Right lobe of liver (tissue), 6 donors: ENCODE data around the gene ABCF2. TPM values are rescaled to one million over a fixed set of nuclear protein-coding genes. Genes with fewer than 3 reads are reported as not detected.

Experiments
- ATAC-seq, 4 donors: fragments of 200-7000 bp; cut with Tn5 transposase; one replicate each; pipeline ENCODE4 v1.9.1; 2020; ENCODE audit warnings: mild to moderate bottlenecking in 4 of 4, moderate library complexity in 4 of 4
- DNase-seq, 3 donors: peaks; one replicate each; pipeline ENCODE4 v3.0.0-alpha.2; 2020
- H3K27ac ChIP-seq, 3 donors: fragments of 200-600 bp; one replicate each; pipeline ENCODE4 v1.8.0; 2022
- H3K27me3 ChIP-seq, 2 donors: fragments of 200-600 bp; one replicate each; pipeline ENCODE4 v1.8.0; 2022
- H3K36me3 ChIP-seq, 4 donors: fragments of 200-600 bp; sonication (generic) in 1 of 4; one replicate each; pipeline versions ENCODE4 v1.5.1 to v1.8.0; 2017 to 2022; ENCODE audit warnings: control low read depth in 1 of 4
- H3K4me1 ChIP-seq, 4 donors: fragments of 200-600 bp; sonication (generic) in 1 of 4; one replicate each; pipeline versions ENCODE4 v1.5.1 to v1.8.0; 2017 to 2022; ENCODE audit warnings: control low read depth in 1 of 4
- H3K4me3 ChIP-seq, 3 donors: fragments of 200-600 bp; one replicate each; pipeline ENCODE4 v1.8.0; 2022
- H3K9me3 ChIP-seq, 4 donors: fragments of 200-600 bp; sonication (generic) in 1 of 4; one replicate each; pipeline versions ENCODE4 v1.5.1 to v1.8.0; 2017 to 2022; ENCODE audit warnings: control low read depth in 1 of 4
- POLR2A ChIP-seq: fragments of 450-650 bp; IDR thresholded peaks from one replicate; pipeline ENCODE4 v1.6.1; 2017; ENCODE audit warnings: antibody characterized with exemption, mild to moderate bottlenecking
- WGBS: methylation state at CpG from one replicate; pipeline ENCODE4 v1.1.6; 2018; ENCODE audit warnings: low coverage, low lambda C conversion rate; ENCODE audit not compliant: insufficient coverage; ENCODE audit errors: missing lambda C conversion rate; 5-methylcytosine and 5-hydroxymethylcytosine counted together
- intact Hi-C, 2 donors: fragments of 100-400 bp; cut with DNase I; formaldehyde crosslinking; loops; one replicate each; pipeline versions ENCODE4 v1.11.2 to v1.14.1; 2022
- total RNA-seq, 6 experiments: library from RNA; depleted of rRNA in 2 of 6; stranded (reverse); fragments of >200 nt in 2 of 6; fragmentation: NEBNext Ultra II Directional in 3 of 6; extraction: Animal tissue kit (Norgen Biotek cat#: 25700) in 3 of 6; gene quantifications; one replicate each; pipeline versions ENCODE4 v1.1.0 to v1.2.4, GENCODE V29; 2016 to 2023
- TF ChIP-seq, protein P1 (sequence below), 4 donors: fragments of 200-600 bp in 3 of 4; fragments of 450-650 bp in 1 of 4; IDR thresholded peaks; one replicate each; pipeline versions ENCODE4 v1.5.1 to v1.8.0; 2016 to 2022; ENCODE audit warnings: antibody characterized with exemption in 4 of 4, mild to moderate bottlenecking in 2 of 4
- donor health status: DM: no; HTN: yes; CAD: no.
- donor health status: DM: no; HTN: no; CAD: no.
- donor health status: DM: no; HTN: no; CAD: no.
- donor health status: DM: no; HTN: yes; CAD: no.
- donor health status: DM: no; HTN: yes; CAD: no.

ABCF2 gene
- total RNA-seq, 6 experiments from 2014 or later, result 7.3 to 22.3 (median 11.4) TPM

DNA sequence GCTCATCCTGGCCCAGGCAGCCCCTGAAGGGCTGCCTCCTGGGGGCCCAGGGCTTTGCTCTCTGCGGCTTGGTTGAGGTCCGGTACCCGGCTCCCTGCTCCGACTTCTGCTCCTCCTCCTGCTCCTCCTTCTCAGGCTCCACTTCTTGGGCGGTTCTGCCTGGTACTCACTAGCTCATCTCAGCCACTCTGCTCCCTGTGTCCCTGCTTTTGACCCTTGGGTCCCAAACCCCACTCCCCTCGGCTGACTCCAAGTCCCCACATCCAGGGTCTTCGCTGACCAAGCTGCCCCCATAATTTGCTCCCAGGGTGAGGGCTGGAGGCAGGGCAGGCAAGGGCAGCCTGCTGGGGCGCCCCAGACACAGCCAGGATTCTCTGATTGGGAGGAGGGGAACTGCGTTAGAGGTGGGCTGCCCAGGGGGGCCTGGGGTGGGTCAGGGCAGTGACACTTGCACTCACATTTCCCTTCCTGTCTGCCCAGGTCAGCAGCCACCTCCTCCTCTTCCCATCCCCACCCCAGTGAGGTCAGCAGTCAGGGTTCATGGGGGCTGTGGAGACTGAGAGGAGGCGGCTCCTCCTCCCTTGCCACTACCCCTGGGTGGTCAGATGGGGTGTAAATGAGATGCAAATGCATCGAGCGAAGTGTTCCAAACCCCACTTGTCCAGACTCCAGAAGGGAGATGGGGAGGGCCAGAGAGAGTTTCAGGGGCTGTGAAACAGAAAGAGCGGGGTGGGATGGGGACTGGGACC is 19.3 kb upstream of the ABCF2 start:
- H3K4me3 ChIP-seq, result no peak overlapping the region

DNA sequence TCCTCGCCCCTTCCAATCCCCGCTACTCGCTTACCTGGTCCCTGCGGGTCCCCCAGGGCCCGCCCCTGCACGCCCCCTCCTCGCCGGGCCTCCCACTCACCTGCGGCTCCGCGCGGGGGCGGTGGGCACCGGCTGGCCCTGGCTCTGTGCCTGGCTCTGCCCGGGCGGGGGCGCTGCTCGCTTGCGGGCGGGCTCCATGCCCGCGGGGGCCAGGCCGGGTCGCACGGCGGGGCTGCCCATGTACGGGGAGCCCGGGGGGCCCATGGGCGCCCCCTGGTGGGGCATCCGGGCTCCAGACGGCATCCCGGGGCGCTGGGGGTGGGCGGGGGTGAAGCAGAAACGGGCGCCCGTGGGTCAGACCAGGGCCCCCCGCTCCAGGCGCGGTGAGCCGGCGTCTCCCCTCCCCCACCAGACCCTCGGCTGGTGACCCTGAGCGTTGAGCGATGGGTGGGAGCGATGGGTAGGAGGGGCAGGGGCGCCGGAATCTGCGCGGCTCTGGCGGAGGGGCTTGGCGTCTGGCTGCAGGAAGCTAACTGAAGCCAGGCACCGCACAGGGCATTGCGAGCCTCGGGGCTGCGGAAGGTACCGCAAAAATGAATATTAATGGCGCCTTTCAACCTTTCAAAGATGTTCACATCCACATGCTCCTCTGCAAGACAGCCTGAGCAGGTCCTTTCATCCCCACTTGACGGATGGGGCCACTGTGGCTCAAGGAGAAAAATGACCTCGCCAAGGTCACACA is 18.5 kb upstream of the ABCF2 start:
- 15% methylated on average over 6 of the region's 60 CpGs for WGBS
- no peak overlapping the region for H3K27ac ChIP-seq
- no peaks in the 10 kb centered on the region for H3K9me3 ChIP-seq
- H3K4me3 ChIP-seq, result no peak overlapping the region
- ATAC-seq (peak; percentile 7 to 25 (median 18)), DNase-seq (peak in 1 of 3 donors; percentile 52)
- no peaks in the 10 kb centered on the region for H3K36me3 ChIP-seq
- H3K27me3 ChIP-seq, result peaks cover 0 to 8% of the 10 kb centered on the region in 2 donors
- TF ChIP-seq POLR2A, result no peak
- TF ChIP-seq, protein P1, sequence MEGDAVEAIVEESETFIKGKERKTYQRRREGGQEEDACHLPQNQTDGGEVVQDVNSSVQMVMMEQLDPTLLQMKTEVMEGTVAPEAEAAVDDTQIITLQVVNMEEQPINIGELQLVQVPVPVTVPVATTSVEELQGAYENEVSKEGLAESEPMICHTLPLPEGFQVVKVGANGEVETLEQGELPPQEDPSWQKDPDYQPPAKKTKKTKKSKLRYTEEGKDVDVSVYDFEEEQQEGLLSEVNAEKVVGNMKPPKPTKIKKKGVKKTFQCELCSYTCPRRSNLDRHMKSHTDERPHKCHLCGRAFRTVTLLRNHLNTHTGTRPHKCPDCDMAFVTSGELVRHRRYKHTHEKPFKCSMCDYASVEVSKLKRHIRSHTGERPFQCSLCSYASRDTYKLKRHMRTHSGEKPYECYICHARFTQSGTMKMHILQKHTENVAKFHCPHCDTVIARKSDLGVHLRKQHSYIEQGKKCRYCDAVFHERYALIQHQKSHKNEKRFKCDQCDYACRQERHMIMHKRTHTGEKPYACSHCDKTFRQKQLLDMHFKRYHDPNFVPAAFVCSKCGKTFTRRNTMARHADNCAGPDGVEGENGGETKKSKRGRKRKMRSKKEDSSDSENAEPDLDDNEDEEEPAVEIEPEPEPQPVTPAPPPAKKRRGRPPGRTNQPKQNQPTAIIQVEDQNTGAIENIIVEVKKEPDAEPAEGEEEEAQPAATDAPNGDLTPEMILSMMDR (IDR thresholded peaks at IDR 0.05), result peak; percentile 29 to 61 (median 51)
- intact Hi-C loops, result no loop called here
- peaks cover 0 to 22% (median 0%) of the 10 kb centered on the region in 4 donors for H3K4me1 ChIP-seq

More for the DNA sequence above, 19.3 kb upstream of the ABCF2 start:
- Histone ChIP-seq H3K27ac (no peak overlapping the region), H3K36me3 (no peaks in the 10 kb centered on the region), H3K27me3 (peaks cover 0 to 8% of the 10 kb centered on the region in 2 donors), H3K9me3 (no peaks in the 10 kb centered on the region), H3K4me1 (peaks cover 0 to 22% (median 0%) of the 10 kb centered on the region in 4 donors)
- ATAC-seq (no peak), DNase-seq (peak in 1 of 3 donors; percentile 45)
- intact Hi-C loops, result no loop called here
- TF ChIP-seq POLR2A, result no peak
- TF ChIP-seq, protein P1 (IDR thresholded peaks at IDR 0.05), result no peak
- 50% methylated on average over 4 of the region's 13 CpGs for WGBS

DNA sequence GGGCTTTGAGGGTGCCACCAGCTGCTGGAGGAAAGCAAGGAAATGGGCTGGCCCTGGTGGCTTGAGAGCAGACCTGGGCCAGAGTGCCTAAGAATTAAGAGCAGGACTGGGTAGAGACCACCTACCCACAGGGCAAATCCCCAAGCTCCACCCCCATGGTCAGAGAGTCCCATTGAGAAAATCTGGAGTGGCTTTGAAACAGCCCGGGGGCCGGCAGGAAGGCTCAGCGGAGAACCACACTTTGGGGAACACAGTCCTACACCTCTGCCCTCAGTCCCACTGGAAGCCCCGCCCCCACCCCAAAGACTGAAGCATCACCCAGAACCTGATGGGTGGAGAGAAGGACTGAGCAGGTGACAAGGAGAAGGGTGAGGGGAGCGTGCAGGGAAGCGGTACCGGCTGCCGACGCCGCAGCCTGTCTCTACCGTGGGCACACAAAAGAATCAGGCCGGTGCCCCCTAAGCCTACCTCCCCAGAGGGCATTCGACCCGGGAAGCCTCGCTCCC is 17.9 kb upstream of the ABCF2 start:
- Histone ChIP-seq H3K9me3 (no peaks in the 10 kb centered on the region), H3K27ac (no peak overlapping the region), H3K4me3 (no peak overlapping the region), H3K36me3 (no peaks in the 10 kb centered on the region), H3K27me3 (peaks cover 0 to 8% of the 10 kb centered on the region in 2 donors), H3K4me1 (peaks cover 0 to 22% (median 0%) of the 10 kb centered on the region in 4 donors)
- ATAC-seq, result no peak
- intact Hi-C loops, result no loop called here
- TF ChIP-seq POLR2A, result no peak
- TF ChIP-seq, protein P1 (IDR thresholded peaks at IDR 0.05), result no peak
- peak in 1 of 3 donors; percentile 33 for DNase-seq
- no CpG with 5 or more reads among the region's 15 CpGs for WGBS

DNA sequence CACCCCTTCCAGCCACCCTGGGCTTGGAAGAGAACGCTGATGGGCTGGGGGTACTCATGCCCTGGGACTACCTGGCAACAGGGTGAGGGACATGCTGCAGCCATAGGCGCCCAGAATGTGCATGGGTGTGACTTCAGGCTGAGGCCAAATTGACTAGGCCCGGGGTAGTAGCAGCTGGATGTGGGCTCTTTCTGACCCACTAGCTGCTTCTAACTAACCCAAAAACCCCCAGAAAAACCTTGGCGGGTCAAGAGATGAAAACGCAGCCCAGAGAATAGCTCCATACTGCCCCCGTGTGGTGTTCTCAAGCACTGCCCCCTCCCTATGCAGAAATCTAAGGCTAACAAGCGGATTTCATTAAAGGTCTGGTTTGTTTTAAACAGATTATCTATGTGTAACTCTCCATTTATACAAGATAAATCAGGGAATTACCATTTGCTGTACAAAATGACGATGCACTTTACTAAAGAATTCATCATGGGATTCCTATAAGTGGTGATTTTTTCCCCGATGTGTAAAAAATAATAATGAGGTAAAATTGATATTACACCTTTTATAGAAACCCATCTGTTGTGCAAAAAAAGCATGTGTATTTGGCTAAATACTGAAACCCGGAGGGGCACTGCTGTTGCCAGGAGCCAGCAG is 17.3 kb upstream of the ABCF2 start:
- WGBS, result 13% methylated on average over 7 of the region's 10 CpGs
- ATAC-seq, result peak; percentile 9 to 55 (median 44)
- Histone ChIP-seq H3K27me3 (peaks cover 0 to 8% of the 10 kb centered on the region in 2 donors), H3K9me3 (no peaks in the 10 kb centered on the region), H3K4me1 (peaks cover 0 to 22% (median 0%) of the 10 kb centered on the region in 4 donors), H3K36me3 (no peaks in the 10 kb centered on the region), H3K4me3 (no peak overlapping the region), H3K27ac (no peak overlapping the region)
- DNase-seq, result peak in 1 of 3 donors; percentile 45
- intact Hi-C loops, result no loop called here
- TF ChIP-seq POLR2A, result no peak
- TF ChIP-seq, protein P1 (IDR thresholded peaks at IDR 0.05), result peak; percentile 68 to 88 (median 86)
